Right lobe of liver (tissue), 6 donors: ENCODE measurements around the gene ACP7. TPM values are rescaled to one million over a fixed set of nuclear protein-coding genes. Genes with fewer than 3 reads are reported as not detected.
"Not testable (repeated sequence)": the region's sequence is repeated elsewhere in the genome, so short reads cannot be mapped to it uniquely, and the experiment has no call there.

ENCODE experiments used
- ATAC-seq, 4 donors: fragments of 200-7000 bp; cut with Tn5 transposase; one replicate each; pipeline ENCODE4 v1.9.1; 2020; ENCODE audit warnings: mild to moderate bottlenecking in 4 of 4, moderate library complexity in 4 of 4
- DNase-seq, 3 donors: peaks; one replicate each; pipeline ENCODE4 v3.0.0-alpha.2; 2020
- H3K27ac ChIP-seq, 3 donors: fragments of 200-600 bp; one replicate each; pipeline ENCODE4 v1.8.0; 2022
- H3K27me3 ChIP-seq, 2 donors: fragments of 200-600 bp; one replicate each; pipeline ENCODE4 v1.8.0; 2022
- H3K36me3 ChIP-seq, 4 donors: fragments of 200-600 bp; sonication (generic) in 1 of 4; one replicate each; pipeline versions ENCODE4 v1.5.1 to v1.8.0; 2017 to 2022; ENCODE audit warnings: control low read depth in 1 of 4
- H3K4me1 ChIP-seq, 4 donors: fragments of 200-600 bp; sonication (generic) in 1 of 4; one replicate each; pipeline versions ENCODE4 v1.5.1 to v1.8.0; 2017 to 2022; ENCODE audit warnings: control low read depth in 1 of 4
- H3K4me3 ChIP-seq, 3 donors: fragments of 200-600 bp; one replicate each; pipeline ENCODE4 v1.8.0; 2022
- H3K9me3 ChIP-seq, 4 donors: fragments of 200-600 bp; sonication (generic) in 1 of 4; one replicate each; pipeline versions ENCODE4 v1.5.1 to v1.8.0; 2017 to 2022; ENCODE audit warnings: control low read depth in 1 of 4
- POLR2A ChIP-seq: fragments of 450-650 bp; IDR thresholded peaks from one replicate; pipeline ENCODE4 v1.6.1; 2017; ENCODE audit warnings: antibody characterized with exemption, mild to moderate bottlenecking
- WGBS: methylation state at CpG from one replicate; pipeline ENCODE4 v1.1.6; 2018; ENCODE audit warnings: low coverage, low lambda C conversion rate; ENCODE audit not compliant: insufficient coverage; ENCODE audit errors: missing lambda C conversion rate; 5-methylcytosine and 5-hydroxymethylcytosine counted together
- intact Hi-C, 2 donors: fragments of 100-400 bp; cut with DNase I; formaldehyde crosslinking; loops; one replicate each; pipeline versions ENCODE4 v1.11.2 to v1.14.1; 2022
- total RNA-seq, 6 experiments: library from RNA; depleted of rRNA in 2 of 6; stranded (reverse); fragments of >200 nt in 2 of 6; fragmentation: NEBNext Ultra II Directional in 3 of 6; extraction: Animal tissue kit (Norgen Biotek cat#: 25700) in 3 of 6; gene quantifications; one replicate each; pipeline versions ENCODE4 v1.1.0 to v1.2.4, GENCODE V29; 2016 to 2023
- TF ChIP-seq, protein P1 (sequence below), 4 donors: fragments of 200-600 bp in 3 of 4; fragments of 450-650 bp in 1 of 4; IDR thresholded peaks; one replicate each; pipeline versions ENCODE4 v1.5.1 to v1.8.0; 2016 to 2022; ENCODE audit warnings: antibody characterized with exemption in 4 of 4, mild to moderate bottlenecking in 2 of 4
- donor health status: DM: no; HTN: yes; CAD: no.
- donor health status: DM: no; HTN: no; CAD: no.
- donor health status: DM: no; HTN: no; CAD: no.
- donor health status: DM: no; HTN: yes; CAD: no.
- donor health status: DM: no; HTN: yes; CAD: no.

ACP7 gene
- total RNA-seq, 6 experiments from 2014 or later = not detected

DNA sequence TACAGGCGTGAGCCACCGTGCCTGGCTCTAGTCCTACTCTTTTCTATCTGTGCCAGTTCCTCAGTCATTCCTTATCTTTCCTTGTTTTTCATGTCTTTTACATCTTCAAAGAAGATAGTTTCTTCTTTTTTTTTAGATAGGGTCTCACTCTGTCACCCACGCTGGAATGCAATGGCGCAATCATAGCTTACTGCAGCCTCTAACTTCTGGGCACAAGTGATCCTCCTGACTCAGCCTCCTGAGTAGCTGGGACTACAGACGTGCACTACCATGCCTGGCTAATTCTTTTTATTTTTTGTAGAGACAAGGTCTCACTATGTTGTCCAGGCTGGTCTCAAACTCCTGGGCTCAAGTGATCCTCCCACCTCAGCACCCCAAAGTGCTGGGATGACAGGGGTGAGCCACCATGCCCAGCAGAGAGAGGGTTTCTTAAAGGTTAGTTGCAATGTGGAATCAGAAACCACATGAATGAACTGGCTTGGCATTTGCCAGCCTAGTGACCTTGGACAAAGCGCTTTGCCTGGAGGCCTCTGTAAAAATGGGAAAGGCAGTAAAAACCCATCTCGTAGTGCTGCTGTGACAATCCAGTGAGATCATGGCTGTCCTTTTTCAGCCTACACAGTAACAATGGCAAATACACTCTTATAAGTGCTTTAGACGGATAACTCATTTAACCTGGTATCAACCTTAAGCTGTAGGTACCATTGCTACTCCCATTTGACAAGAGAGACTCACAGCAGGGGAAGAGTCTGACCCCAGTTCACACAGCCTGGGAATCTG is 3.9 kb downstream of the ACP7 start:
- no peaks in the 10 kb centered on the region for H3K27me3 ChIP-seq
- 70% methylated on average over 8 of the region's 8 CpGs for WGBS

GRCh38 chr19:39090016-39090415 is 5.8 kb downstream of the ACP7 start:
- H3K27ac ChIP-seq, H3K27me3 ChIP-seq, H3K4me3 ChIP-seq, ATAC-seq, DNase-seq, H3K9me3 ChIP-seq, intact Hi-C loops, H3K4me1 ChIP-seq, H3K36me3 ChIP-seq: not testable (repeated sequence)
- WGBS = 66% methylated on average over 8 of the region's 8 CpGs

More for the DNA sequence above, 3.9 kb downstream of the ACP7 start:
- DNase-seq (no peak), ATAC-seq (no peak)
- H3K36me3 ChIP-seq = no peaks in the 10 kb centered on the region
- intact Hi-C loops = no loop called here
- H3K4me3 ChIP-seq = no peak overlapping the region
- no peak overlapping the region for H3K27ac ChIP-seq
- TF ChIP-seq, protein P1, sequence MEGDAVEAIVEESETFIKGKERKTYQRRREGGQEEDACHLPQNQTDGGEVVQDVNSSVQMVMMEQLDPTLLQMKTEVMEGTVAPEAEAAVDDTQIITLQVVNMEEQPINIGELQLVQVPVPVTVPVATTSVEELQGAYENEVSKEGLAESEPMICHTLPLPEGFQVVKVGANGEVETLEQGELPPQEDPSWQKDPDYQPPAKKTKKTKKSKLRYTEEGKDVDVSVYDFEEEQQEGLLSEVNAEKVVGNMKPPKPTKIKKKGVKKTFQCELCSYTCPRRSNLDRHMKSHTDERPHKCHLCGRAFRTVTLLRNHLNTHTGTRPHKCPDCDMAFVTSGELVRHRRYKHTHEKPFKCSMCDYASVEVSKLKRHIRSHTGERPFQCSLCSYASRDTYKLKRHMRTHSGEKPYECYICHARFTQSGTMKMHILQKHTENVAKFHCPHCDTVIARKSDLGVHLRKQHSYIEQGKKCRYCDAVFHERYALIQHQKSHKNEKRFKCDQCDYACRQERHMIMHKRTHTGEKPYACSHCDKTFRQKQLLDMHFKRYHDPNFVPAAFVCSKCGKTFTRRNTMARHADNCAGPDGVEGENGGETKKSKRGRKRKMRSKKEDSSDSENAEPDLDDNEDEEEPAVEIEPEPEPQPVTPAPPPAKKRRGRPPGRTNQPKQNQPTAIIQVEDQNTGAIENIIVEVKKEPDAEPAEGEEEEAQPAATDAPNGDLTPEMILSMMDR (IDR thresholded peaks at IDR 0.05) = no peak
- TF ChIP-seq POLR2A = no peak
- H3K9me3 ChIP-seq = no peaks in the 10 kb centered on the region
- H3K4me1 ChIP-seq = no peaks in the 10 kb centered on the region

DNA sequence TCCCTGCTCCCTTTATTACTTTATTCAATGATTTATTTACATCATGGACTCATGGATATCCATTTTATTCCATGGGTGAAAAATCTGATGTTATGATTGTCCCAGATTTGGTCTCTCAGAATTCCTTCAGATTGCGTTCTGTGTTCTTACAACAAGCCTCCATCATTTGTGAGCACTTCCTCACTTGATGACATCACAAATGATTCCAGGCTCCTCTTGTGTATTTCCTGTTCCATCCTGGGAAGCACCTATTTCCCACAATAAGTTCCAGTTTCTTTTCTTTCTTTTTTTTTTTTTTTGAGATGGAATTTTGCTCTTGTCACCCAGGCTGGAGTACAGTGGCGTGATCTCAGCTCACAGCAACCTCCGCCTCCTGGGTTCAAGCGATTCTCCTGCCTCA is 6.7 kb downstream of the ACP7 start:
- Histone ChIP-seq H3K4me1 (peaks cover 0 to 5% (median 2%) of the 10 kb centered on the region in 4 donors), H3K4me3 (no peak overlapping the region), H3K27ac (no peak overlapping the region), H3K9me3 (no peaks in the 10 kb centered on the region), H3K27me3 (no peaks in the 10 kb centered on the region), H3K36me3 (no peaks in the 10 kb centered on the region)
- TF ChIP-seq, protein P1 (IDR thresholded peaks at IDR 0.05) = no peak
- TF ChIP-seq POLR2A = no peak
- ATAC-seq (no peak), DNase-seq (no peak)
- WGBS = 92% methylated on average over 4 of the region's 4 CpGs
- intact Hi-C loops = no loop called here

- H3K27ac ChIP-seq, DNase-seq, H3K9me3 ChIP-seq, intact Hi-C loops, H3K4me3 ChIP-seq, ATAC-seq, H3K27me3 ChIP-seq, H3K36me3 ChIP-seq: not testable (repeated sequence)
- 59% methylated on average over 4 of the region's 5 CpGs for WGBS
- H3K4me1 ChIP-seq = peaks cover 0 to 14% (median 6%) of the 10 kb centered on the region in 4 donors
These were observed 11.8 kb downstream of the ACP7 start for GRCh38 chr19:39095799-39096540.

DNA sequence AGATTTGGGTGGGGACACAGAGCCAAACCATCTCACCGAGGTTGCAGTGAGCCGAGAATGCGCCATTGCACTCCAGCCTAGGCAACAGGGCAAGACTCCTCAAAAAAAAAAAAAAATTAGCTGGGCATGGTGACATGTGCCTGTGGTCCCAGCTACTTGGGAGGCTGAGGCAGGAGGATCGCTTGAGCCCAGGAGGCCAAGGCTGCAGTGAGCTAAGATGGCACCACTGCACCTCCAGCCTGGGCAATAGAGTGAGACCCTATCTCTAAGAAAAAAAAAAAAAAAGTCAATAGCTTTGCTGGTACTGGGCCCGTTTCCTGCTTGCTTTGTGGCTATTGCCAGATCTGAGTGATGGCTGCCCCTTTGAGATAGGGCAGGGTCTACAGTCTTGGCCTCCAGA is 13.1 kb downstream of the ACP7 start:
- Histone ChIP-seq H3K27me3 (no peaks in the 10 kb centered on the region), H3K4me3 (no peak overlapping the region), H3K36me3 (no peaks in the 10 kb centered on the region), H3K4me1 (peaks cover 0 to 14% (median 6%) of the 10 kb centered on the region in 4 donors), H3K27ac (no peak overlapping the region), H3K9me3 (no peaks in the 10 kb centered on the region)
- intact Hi-C loops = no loop called here
- 60% methylated on average over 4 of the region's 5 CpGs for WGBS
- DNase-seq (no peak), ATAC-seq (no peak)
- TF ChIP-seq, protein P1 (IDR thresholded peaks at IDR 0.05) = no peak
- no peak for TF ChIP-seq POLR2A
